ENCODE data around the gene CEMIP. TPM values are rescaled to one million over a fixed set of nuclear protein-coding genes. Genes with fewer than 3 reads are reported as not detected.

CEMIP gene
- total and polyA plus RNA-seq, 2 of the 13 experiments (the other 11 are each of a cell fraction or from before 2014, with no cell fraction given) = 4.3 to 28.5 TPM

DNA sequence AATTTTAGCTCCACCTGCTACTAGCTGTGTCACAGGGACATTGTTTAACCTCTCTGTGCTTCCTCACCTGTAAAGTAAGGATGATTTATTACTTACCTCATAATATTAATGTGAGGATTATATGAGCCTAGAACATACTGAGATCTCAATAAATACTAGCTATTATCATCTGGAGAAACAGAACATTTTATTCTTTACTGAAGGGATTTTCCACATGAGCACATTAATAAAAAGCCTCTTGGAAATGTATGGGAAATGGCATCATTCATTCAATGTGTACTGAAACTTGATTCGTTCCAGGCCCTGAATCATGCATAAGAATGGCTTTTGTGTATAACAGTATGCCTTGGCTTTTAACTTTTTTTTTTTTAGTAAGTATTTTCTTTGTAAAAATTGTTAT is 11.0 kb upstream of the CEMIP start:
- FAIRE-seq (no peak), ATAC-seq (no peak), DNase-seq (ENCODE audit: low spot score) (no peak)
- no peaks in the 10 kb centered on the region for H3K9me3 ChIP-seq (ENCODE audit: low read length)
- H4K20me1 ChIP-seq (ENCODE audit: insufficient read depth, low read length) = no peaks in the 10 kb centered on the region
- no peak overlapping the region for H3K9ac ChIP-seq (ENCODE audit: insufficient read depth, low read depth, low read length)
- in situ Hi-C loops (cut with HindIII; ENCODE audit: extremely low pct_ligation_motif_present, low pct_unique_long_range_greater_than_20kb) = no loop called here
- BruUV-seq (replicated peaks) = no TSS peak
- 50% methylated on average over 1 of the region's 1 CpG for WGBS (ENCODE audit: low lambda C conversion rate)
- TF ChIP-seq ZNF7 (CRISPR knock-in tag; IDR thresholded peaks at IDR 0.05) = no peak
- H3K27ac ChIP-seq (ENCODE audit: extremely low read length, insufficient read depth, low read length) = no peak overlapping the region
- H3K4me2 ChIP-seq (ENCODE audit: low read depth, low read length) = no peak overlapping the region
- H3K4me3 ChIP-seq (replicated peaks in 1 of 3; ENCODE audit: insufficient read depth in 1 of 3, low read depth in 2 of 3, low read length in 3 of 3) = no peak overlapping the region
- H3K4me1 ChIP-seq (ENCODE audit: insufficient read depth, low read length) = peaks cover 10% of the 10 kb centered on the region
- H2AFZ ChIP-seq (ENCODE audit: low read length) = no peak overlapping the region
- POLR2A ChIA-PET = interaction anchor here (0.9 kb wide), 1 partner anchor 71 kb away, joined by 3 read pairs; no protein-coding TSS in a partner anchor
- CTCF ChIA-PET (ENCODE audit: low intra/inter-chr PET ratio, low total read pairs) = no interaction called here
- H3K27me3 ChIP-seq (ENCODE audit: control insufficient read depth in 1 of 2, insufficient read depth in 2 of 2, low read length in 2 of 2) = no peaks in the 10 kb centered on the region
- no peaks in the 10 kb centered on the region for H3K79me2 ChIP-seq (ENCODE audit: insufficient read depth, low read length)
- intact Hi-C loops (cut with micrococcal nuclease; ENCODE audit: unreplicated experiment) = no loop called here
- no peaks in the 10 kb centered on the region for H3K36me3 ChIP-seq (replicated peaks in 1 of 2; ENCODE audit: control insufficient read depth in 1 of 2, insufficient read depth in 2 of 2, low read length in 2 of 2)

DNA sequence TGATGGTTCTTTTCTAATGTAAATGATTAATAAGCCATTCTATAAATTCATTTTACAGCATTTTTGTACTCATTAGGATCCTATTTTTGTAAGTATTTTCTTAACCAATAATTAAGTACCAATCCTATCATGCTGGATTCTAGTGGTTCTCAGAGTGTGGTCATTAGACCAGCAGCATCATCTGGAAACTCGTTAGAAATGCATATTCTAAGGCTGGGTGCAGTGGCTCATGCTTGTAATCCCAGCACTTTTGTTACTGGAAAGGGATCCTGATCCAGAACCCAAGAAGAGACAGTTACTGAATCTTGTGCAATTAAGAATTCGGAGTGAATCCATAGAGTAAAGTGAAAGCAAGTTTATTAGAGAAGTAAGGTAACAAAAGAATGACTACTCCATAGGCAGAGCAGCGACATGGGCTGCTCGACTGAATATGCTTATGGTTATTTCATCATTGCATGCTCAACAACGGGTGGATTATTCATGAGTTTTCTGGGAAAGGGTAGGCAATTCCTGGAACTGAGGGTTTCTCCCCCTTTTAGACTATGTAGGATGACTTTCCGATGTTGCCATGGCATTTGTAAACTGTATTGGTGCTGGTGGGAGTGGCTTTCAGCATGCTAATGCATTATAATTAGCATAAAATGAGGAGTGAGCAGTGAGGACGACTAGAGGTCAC is 9.9 kb upstream of the CEMIP start:
- ATAC-seq = no peak
- TF ChIP-seq POLR2AphosphoS5 (IDR thresholded peaks at IDR 0.05; ENCODE audit: low read depth, low read length) (no peak), MED1 (CRISPR knock-in tag; IDR thresholded peaks at IDR 0.05) (no peak)

More for the DNA sequence above, 9.9 kb upstream of the CEMIP start:
- intact Hi-C loops (cut with micrococcal nuclease; ENCODE audit: unreplicated experiment) (no loop called here), in situ Hi-C loops (cut with HindIII; ENCODE audit: extremely low pct_ligation_motif_present, low pct_unique_long_range_greater_than_20kb) (no loop called here)
- Histone ChIP-seq H2AFZ (ENCODE audit: low read length) (no peak overlapping the region), H3K36me3 (replicated peaks in 1 of 2; ENCODE audit: control insufficient read depth in 1 of 2, insufficient read depth in 2 of 2, low read length in 2 of 2) (no peaks in the 10 kb centered on the region), H3K9ac (ENCODE audit: insufficient read depth, low read depth, low read length) (no peak overlapping the region), H3K79me2 (ENCODE audit: insufficient read depth, low read length) (no peaks in the 10 kb centered on the region), H3K4me3 (replicated peaks in 1 of 3; ENCODE audit: insufficient read depth in 1 of 3, low read depth in 2 of 3, low read length in 3 of 3) (no peak overlapping the region), H3K4me2 (ENCODE audit: low read depth, low read length) (no peak overlapping the region), H3K27me3 (ENCODE audit: control insufficient read depth in 1 of 2, insufficient read depth in 2 of 2, low read length in 2 of 2) (no peaks in the 10 kb centered on the region), H4K20me1 (ENCODE audit: insufficient read depth, low read length) (no peaks in the 10 kb centered on the region), H3K4me1 (ENCODE audit: insufficient read depth, low read length) (peaks cover 10% of the 10 kb centered on the region), H3K27ac (ENCODE audit: extremely low read length, insufficient read depth, low read length) (no peak overlapping the region), H3K9me3 (ENCODE audit: low read length) (no peaks in the 10 kb centered on the region)
- ChIA-PET POLR2A (no interaction called here), CTCF (ENCODE audit: low intra/inter-chr PET ratio, low total read pairs) (no interaction called here)
- FAIRE-seq = no peak
- DNase-seq (ENCODE audit: low spot score) = no peak
- no TSS peak for BruUV-seq (replicated peaks)
- WGBS (ENCODE audit: low lambda C conversion rate) = 46% methylated on average over 7 of the region's 7 CpGs
